Hepatocyte (in vitro differentiated cells): Measurements from ENCODE around the gene POLR2A.

Experiments
- EZH2 ChIP-seq: fragments of 200-600 bp; sonication (generic); IDR thresholded peaks from 2 replicates; pipeline ENCODE4 v1.6.1; 2016; ENCODE audit warnings: antibody characterized with exemption, mild to moderate bottlenecking, borderline replicate concordance
- EZH2phosphoT487 ChIP-seq: fragments of 200-600 bp; sonication (generic); IDR thresholded peaks from one replicate; pipeline ENCODE4 v1.6.1; 2018; ENCODE audit warnings: antibody characterized with exemption, mild to moderate bottlenecking, low read depth, moderate library complexity; ENCODE audit not compliant: unreplicated experiment, severe bottlenecking
- TF ChIP-seq, protein P1 (sequence below): fragments of 200-600 bp; sonication (generic); IDR thresholded peaks from 2 replicates; pipeline ENCODE4 v1.5.1; 2016; ENCODE audit warnings: antibody characterized with exemption, mild to moderate bottlenecking; ENCODE audit not compliant: poor library complexity

DNA sequence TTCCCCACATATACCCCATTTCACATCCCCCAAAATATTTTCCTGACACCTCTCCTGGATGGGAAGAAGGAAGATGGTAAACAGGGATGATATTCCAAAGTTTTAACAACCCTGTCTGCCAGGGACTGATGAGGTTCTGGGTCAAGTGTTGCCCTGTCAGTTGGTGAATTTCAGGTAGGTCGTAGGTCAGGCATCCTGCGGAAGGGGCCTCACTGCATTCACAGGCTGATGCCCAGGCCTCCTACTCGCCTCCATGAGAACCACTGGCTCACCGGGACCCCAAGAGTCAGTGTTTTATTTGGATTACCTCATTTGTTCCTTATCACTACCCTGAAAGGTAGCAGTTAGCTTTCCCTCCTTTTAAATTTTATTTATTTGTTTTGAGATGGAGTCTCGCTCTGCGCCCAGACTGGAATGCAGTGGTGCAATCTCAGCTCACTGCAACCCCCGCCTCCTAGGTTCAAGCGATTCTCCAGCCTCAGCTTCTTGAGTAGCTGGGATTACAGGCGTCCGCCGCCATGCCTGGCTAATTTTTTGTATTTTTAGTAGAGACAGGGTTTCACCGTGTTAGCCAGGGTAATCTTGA, 15.3 kb upstream of the POLR2A start:
- TF ChIP-seq, protein P1, sequence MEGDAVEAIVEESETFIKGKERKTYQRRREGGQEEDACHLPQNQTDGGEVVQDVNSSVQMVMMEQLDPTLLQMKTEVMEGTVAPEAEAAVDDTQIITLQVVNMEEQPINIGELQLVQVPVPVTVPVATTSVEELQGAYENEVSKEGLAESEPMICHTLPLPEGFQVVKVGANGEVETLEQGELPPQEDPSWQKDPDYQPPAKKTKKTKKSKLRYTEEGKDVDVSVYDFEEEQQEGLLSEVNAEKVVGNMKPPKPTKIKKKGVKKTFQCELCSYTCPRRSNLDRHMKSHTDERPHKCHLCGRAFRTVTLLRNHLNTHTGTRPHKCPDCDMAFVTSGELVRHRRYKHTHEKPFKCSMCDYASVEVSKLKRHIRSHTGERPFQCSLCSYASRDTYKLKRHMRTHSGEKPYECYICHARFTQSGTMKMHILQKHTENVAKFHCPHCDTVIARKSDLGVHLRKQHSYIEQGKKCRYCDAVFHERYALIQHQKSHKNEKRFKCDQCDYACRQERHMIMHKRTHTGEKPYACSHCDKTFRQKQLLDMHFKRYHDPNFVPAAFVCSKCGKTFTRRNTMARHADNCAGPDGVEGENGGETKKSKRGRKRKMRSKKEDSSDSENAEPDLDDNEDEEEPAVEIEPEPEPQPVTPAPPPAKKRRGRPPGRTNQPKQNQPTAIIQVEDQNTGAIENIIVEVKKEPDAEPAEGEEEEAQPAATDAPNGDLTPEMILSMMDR, result no peak
- no peak for TF ChIP-seq EZH2
- TF ChIP-seq EZH2phosphoT487, result no peak
